Amniotic epithelial cell (primary cell): ENCODE results near the gene SMCO4.
A peak's percentile ranks its signal among the peaks of the same experiment; 100 is the strongest.

Source experiments
- DNase-seq: peaks from one replicate; pipeline ENCODE4 v3.0.0-alpha.2; 2010; ENCODE audit warnings: low read depth

Gene SMCO4

GRCh38 chr11:93528757-93529645, 14.2 kb downstream of the SMCO4 start:
- DNase-seq: no peak

- no peak for DNase-seq
Observed at GRCh38 chr11:93528252-93528651, 14.9 kb downstream of the SMCO4 start.

GRCh38 chr11:93526641-93527583, 16.3 kb downstream of the SMCO4 start:
- peak; percentile 21 for DNase-seq

- DNase-seq: no peak
Observed at GRCh38 chr11:93526346-93526633, 16.9 kb downstream of the SMCO4 start.

- DNase-seq: peak; percentile 68
Observed at GRCh38 chr11:93525601-93526345, 17.4 kb downstream of the SMCO4 start.

- no peak for DNase-seq
Observed at GRCh38 chr11:93524858-93525257, 18.3 kb downstream of the SMCO4 start.

GRCh38 chr11:93524173-93524536, 19.0 kb downstream of the SMCO4 start:
- DNase-seq: no peak

- DNase-seq: no peak
Observed at GRCh38 chr11:93520726-93521509, 22.3 kb downstream of the SMCO4 start.

- no peak for DNase-seq
Observed at GRCh38 chr11:93519179-93519578, 24.0 kb downstream of the SMCO4 start.

GRCh38 chr11:93518081-93518480, 25.1 kb downstream of the SMCO4 start:
- no peak for DNase-seq

GRCh38 chr11:93517611-93518010, 25.6 kb downstream of the SMCO4 start:
- DNase-seq: no peak

- DNase-seq: no peak
Observed at GRCh38 chr11:93517041-93517440, 26.1 kb downstream of the SMCO4 start.

- no peak for DNase-seq
Observed at GRCh38 chr11:93515441-93516025, 27.7 kb downstream of the SMCO4 start.

- no peak for DNase-seq
Observed at GRCh38 chr11:93514712-93515111, 28.5 kb downstream of the SMCO4 start.

GRCh38 chr11:93513772-93514171, 29.4 kb downstream of the SMCO4 start:
- no peak for DNase-seq

- DNase-seq: no peak
Observed at GRCh38 chr11:93512949-93513667, 30.1 kb downstream of the SMCO4 start.

- DNase-seq: no peak
Observed at GRCh38 chr11:93512073-93512475, 31.1 kb downstream of the SMCO4 start.

- no peak for DNase-seq
Observed at GRCh38 chr11:93510196-93510873, 32.9 kb downstream of the SMCO4 start.

- DNase-seq: no peak
Observed at GRCh38 chr11:93507517-93507916, 35.7 kb downstream of the SMCO4 start.

GRCh38 chr11:93505703-93506102, 37.5 kb downstream of the SMCO4 start:
- DNase-seq: no peak
